Neural progenitor cell (in vitro differentiated cells): Measurements from ENCODE around the gene GNB1.

ENCODE experiments used
- EZH2 ChIP-seq: fragments of 200-600 bp; sonication (generic); IDR thresholded peaks from 2 replicates; pipeline ENCODE4 v1.6.1; 2017; ENCODE audit warnings: antibody characterized with exemption, mild to moderate bottlenecking, moderate library complexity
- EZH2phosphoT487 ChIP-seq: fragments of 200-600 bp; sonication (generic); IDR thresholded peaks from 2 replicates; pipeline ENCODE4 v1.6.1; 2017; ENCODE audit warnings: antibody characterized with exemption
- TF ChIP-seq, protein P1 (sequence below): fragments of 200-600 bp; sonication (generic); IDR thresholded peaks from 2 replicates; pipeline ENCODE4 v1.5.1; 2017; ENCODE audit warnings: antibody characterized with exemption, mild to moderate bottlenecking

DNA sequence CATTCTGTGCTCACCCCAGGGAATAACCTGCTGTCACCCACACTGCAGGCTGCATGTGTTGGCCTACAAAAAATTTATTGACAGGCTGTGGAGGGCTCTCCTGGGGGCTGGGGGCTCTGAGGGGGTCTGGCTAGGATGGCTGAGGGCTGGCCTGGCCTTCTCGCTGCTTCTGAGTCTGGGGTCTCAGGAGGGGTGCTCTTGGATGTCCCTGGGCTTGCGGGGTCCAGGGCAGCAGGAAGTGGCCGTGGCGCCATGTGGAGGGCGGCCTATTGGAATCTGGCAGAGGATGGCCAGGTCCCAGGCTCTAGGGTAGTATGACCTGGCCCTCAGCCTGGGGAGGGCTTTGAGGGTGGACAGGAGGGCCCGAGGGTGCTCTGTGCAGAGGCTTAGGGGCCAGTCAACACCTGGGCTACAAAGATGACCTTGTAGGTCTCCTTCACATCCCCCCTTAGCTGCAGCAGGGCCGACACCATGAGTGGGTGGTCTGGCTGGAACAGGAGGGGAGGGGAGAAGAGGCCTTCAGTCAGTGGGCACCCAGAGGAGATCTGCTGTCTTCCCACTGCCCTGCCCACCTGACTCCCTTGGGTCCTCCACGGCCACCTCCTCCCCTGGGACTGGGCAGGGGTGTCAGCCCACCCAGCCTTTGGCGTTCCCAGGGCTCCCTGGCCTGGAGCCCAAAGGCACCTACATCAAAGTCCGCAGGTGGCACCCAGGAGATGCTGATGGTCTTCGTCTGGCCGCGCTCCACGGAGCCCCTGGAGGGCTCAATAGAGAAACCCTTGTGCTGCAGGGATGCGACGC, 31.2 kb upstream of the GNB1 start:
- TF ChIP-seq, protein P1, sequence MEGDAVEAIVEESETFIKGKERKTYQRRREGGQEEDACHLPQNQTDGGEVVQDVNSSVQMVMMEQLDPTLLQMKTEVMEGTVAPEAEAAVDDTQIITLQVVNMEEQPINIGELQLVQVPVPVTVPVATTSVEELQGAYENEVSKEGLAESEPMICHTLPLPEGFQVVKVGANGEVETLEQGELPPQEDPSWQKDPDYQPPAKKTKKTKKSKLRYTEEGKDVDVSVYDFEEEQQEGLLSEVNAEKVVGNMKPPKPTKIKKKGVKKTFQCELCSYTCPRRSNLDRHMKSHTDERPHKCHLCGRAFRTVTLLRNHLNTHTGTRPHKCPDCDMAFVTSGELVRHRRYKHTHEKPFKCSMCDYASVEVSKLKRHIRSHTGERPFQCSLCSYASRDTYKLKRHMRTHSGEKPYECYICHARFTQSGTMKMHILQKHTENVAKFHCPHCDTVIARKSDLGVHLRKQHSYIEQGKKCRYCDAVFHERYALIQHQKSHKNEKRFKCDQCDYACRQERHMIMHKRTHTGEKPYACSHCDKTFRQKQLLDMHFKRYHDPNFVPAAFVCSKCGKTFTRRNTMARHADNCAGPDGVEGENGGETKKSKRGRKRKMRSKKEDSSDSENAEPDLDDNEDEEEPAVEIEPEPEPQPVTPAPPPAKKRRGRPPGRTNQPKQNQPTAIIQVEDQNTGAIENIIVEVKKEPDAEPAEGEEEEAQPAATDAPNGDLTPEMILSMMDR = no peak
- no peak for TF ChIP-seq EZH2phosphoT487
- no peak for TF ChIP-seq EZH2
